CD8-positive, alpha-beta memory T cell (primary cell): ENCODE results near the gene INF2. TPM values are rescaled to one million over a fixed set of nuclear protein-coding genes. Genes with fewer than 3 reads are reported as not detected.

Experiments
- CTCF ChIA-PET: fragments of 350-600 bp; sonication (Branson Sonifier 250); formaldehyde crosslinking; loops from one replicate; lab custom pipeline; 2021; ENCODE audit warnings: antibody characterized with exemption; lab: Charles Lee
- POLR2A ChIA-PET: fragments of 350-600 bp; sonication (Branson Sonifier 250); formaldehyde crosslinking; loops from one replicate; lab custom pipeline; 2021; ENCODE audit warnings: antibody characterized with exemption; lab: Charles Lee
- DNase-seq, 5 donors: peaks; one replicate each; pipeline versions ENCODE4 v3.0.0 to v3.0.0-alpha.2; 2020 to 2022; ENCODE audit warnings: mixed read lengths in 1 of 5
- H3K27ac ChIP-seq: one replicate; pipeline ENCODE4 v1.7.0; 2013; ENCODE audit warnings: low read depth, mild to moderate bottlenecking, low read length, moderate library complexity
- H3K27me3 ChIP-seq: 2 replicates; pipeline ENCODE4 v1.7.0; 2013; ENCODE audit warnings: low read length, mild to moderate bottlenecking; ENCODE audit not compliant: insufficient read depth, poor library complexity, severe bottlenecking
- H3K36me3 ChIP-seq: 2 replicates; pipeline ENCODE4 v1.7.0; 2013; ENCODE audit warnings: mild to moderate bottlenecking, low read length, moderate library complexity; ENCODE audit not compliant: insufficient read depth
- H3K4me1 ChIP-seq: 2 replicates; pipeline ENCODE4 v1.7.0; 2013; ENCODE audit warnings: mild to moderate bottlenecking, low read length, moderate library complexity; ENCODE audit not compliant: insufficient read depth
- H3K4me3 ChIP-seq: 2 replicates; pipeline ENCODE4 v1.7.0; 2013; ENCODE audit warnings: mild to moderate bottlenecking, low read length
- H3K9me3 ChIP-seq: 2 replicates; pipeline ENCODE4 v1.7.0; 2013; ENCODE audit warnings: mild to moderate bottlenecking, low read length
- H3K27ac Mint-ChIP-seq, 8 donors: one replicate each; pipeline ENCODE4 v1.8.0; 2020 to 2021; ENCODE audit warnings: mixed read lengths in 8 of 8, mild to moderate bottlenecking in 6 of 8, inconsistent platforms in 3 of 8, moderate library complexity in 3 of 8
- H3K27me3 Mint-ChIP-seq, 2 donors: one replicate each; pipeline ENCODE4 v1.8.0; 2020 to 2021; ENCODE audit warnings: mixed read lengths in 2 of 2, mild to moderate bottlenecking in 1 of 2, moderate library complexity in 1 of 2
- H3K36me3 Mint-ChIP-seq, 3 donors: one replicate each; pipeline ENCODE4 v1.8.0; 2020 to 2021; ENCODE audit warnings: mixed read lengths in 3 of 3, inconsistent platforms in 1 of 3, mild to moderate bottlenecking in 1 of 3
- H3K4me1 Mint-ChIP-seq, 3 donors: one replicate each; pipeline ENCODE4 v1.8.0; 2020 to 2021; ENCODE audit warnings: mixed read lengths in 3 of 3, inconsistent platforms in 1 of 3, mild to moderate bottlenecking in 1 of 3
- H3K4me3 Mint-ChIP-seq, 7 donors: one replicate each; pipeline ENCODE4 v1.8.0; 2020 to 2021; ENCODE audit warnings: mixed read lengths in 7 of 7, mild to moderate bottlenecking in 6 of 7, moderate library complexity in 4 of 7, inconsistent platforms in 2 of 7
- H3K9me3 Mint-ChIP-seq, 5 donors: one replicate each; pipeline ENCODE4 v1.8.0; 2020 to 2022; ENCODE audit warnings: mixed read lengths in 5 of 5, mild to moderate bottlenecking in 3 of 5, moderate library complexity in 2 of 5, inconsistent platforms in 1 of 5
- polyA plus RNA-seq: library from polyadenylated mRNA; unstranded; fragments of 300-500 nt; fragmentation: Illumina TruSeq; gene quantifications from one replicate; pipeline ENCODE4 v1.2.3, GENCODE V29; 2021
- total RNA-seq, 2 experiments: library from RNA; stranded (reverse); gene quantifications; one replicate each; pipeline ENCODE4 v1.2.3, GENCODE V29; 2021

INF2 gene
- total and polyA plus RNA-seq, 3 experiments from 2014 or later = 4.6 to 56.3 (median 55.9) TPM

DNA sequence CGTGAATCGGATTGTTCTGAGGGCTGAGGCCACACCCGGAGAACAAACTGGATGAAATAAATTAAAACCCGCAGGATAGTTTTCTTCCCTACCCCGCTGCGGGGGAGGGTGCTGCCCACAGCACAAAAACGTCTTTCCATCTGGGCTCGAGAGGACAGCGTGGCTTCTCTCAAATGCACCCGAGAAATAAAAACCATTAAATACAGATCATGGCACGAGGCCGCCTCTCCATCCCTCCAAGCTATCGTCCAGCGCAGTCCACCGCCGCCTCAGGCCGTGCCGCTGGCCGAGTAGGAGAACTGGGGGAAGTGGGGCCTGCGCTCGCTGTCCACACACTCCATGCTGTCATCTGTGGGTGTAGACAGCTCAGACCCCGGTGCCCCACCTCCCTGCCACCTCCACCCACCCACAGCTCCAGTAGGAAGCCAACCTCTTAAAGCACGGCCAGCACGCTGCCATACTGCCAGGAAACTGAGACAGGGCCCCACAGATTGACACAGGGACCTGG lies 80.7 kb downstream of the INF2 start:
- Mint-ChIP-seq H3K4me1 (peaks cover 0 to 15% (median 3%) of the 10 kb centered on the region in 3 donors), H3K4me3 (no peak overlapping the region), H3K9me3 (peaks cover 0 to 2% (median 0%) of the 10 kb centered on the region in 5 donors), H3K27me3 (no peaks in the 10 kb centered on the region), H3K36me3 (peaks cover 6 to 42% (median 7%) of the 10 kb centered on the region in 3 donors), H3K27ac (peak overlapping the region in 1 of 8 donors; percentile 56)
- H3K4me1 ChIP-seq = no peaks in the 10 kb centered on the region
- H3K9me3 ChIP-seq = no peaks in the 10 kb centered on the region
- no peaks in the 10 kb centered on the region for H3K36me3 ChIP-seq
- CTCF ChIA-PET = interaction anchor here (1.2 to 8.7 kb wide), 2 partner anchors 24 to 57 kb away, joined by 3 to 118 read pairs; no protein-coding TSS in a partner anchor
- H3K27me3 ChIP-seq = no peaks in the 10 kb centered on the region
- H3K4me3 ChIP-seq = no peak overlapping the region
- no peak overlapping the region for H3K27ac ChIP-seq
- POLR2A ChIA-PET = interaction anchor here (0.6 kb wide), 1 partner anchor 307 kb away, joined by 3 read pairs; no protein-coding TSS in a partner anchor
- no peak for DNase-seq

DNA sequence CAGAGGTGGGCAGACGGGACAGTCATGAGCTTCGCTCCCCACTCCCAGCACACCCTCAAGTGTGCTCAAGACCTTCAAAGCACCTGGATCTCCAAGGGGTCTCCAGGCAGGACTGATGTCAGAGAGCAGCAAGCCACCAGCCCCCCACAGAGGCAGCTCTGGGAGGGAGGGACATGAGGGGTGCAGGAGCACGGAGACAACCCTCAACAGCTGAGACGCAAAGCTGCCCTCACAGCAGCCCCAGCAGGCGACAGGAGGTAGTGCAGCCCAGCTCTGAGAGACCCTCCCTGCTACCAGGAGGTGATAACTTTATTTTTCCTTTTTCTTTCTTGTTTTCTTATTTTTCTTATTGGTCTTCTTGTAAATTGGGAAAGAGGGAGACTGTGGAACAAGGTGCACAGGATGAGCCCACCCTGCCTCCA lies 81.4 kb downstream of the INF2 start:
- Mint-ChIP-seq H3K4me1 (peaks cover 0 to 15% (median 3%) of the 10 kb centered on the region in 3 donors), H3K27ac (peak overlapping the region in 1 of 8 donors; percentile 46), H3K4me3 (no peak overlapping the region), H3K36me3 (peaks cover 6 to 42% (median 7%) of the 10 kb centered on the region in 3 donors), H3K27me3 (no peaks in the 10 kb centered on the region), H3K9me3 (peaks cover 0 to 2% (median 0%) of the 10 kb centered on the region in 5 donors)
- H3K9me3 ChIP-seq = no peaks in the 10 kb centered on the region
- H3K27ac ChIP-seq = no peak overlapping the region
- no peaks in the 10 kb centered on the region for H3K27me3 ChIP-seq
- DNase-seq = no peak
- ChIA-PET CTCF (interaction anchor here (1.2 to 8.7 kb wide), 3 partner anchors 23 to 56 kb away, joined by 3 to 118 read pairs (median 4); no protein-coding TSS in a partner anchor), POLR2A (interaction anchor here (0.6 kb wide), 1 partner anchor 306 kb away, joined by 3 read pairs; no protein-coding TSS in a partner anchor)
- no peaks in the 10 kb centered on the region for H3K36me3 ChIP-seq
- no peak overlapping the region for H3K4me3 ChIP-seq
- no peaks in the 10 kb centered on the region for H3K4me1 ChIP-seq

DNA sequence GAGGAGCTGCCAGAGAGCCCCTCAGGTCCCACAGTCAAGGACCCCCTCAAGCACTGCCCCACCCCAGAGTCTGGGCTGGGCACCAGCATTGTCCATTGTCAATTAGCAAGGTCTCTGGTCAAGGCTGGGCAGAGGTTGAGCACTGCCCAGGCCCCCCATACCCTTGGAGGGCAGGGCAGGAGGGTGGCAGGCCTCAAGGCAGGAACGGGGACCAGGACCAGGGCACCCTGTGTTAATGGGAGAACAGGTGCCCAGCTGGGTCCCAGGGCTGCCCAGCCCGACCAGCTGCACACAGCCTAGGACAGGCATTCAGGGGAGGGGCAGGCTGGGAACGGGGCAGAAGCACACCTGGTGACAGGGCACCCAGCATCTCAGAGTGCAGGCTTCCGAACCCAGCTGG lies 82.0 kb downstream of the INF2 start:
- Histone ChIP-seq H3K4me3 (no peak overlapping the region), H3K9me3 (no peaks in the 10 kb centered on the region), H3K36me3 (no peaks in the 10 kb centered on the region), H3K4me1 (no peaks in the 10 kb centered on the region), H3K27ac (no peak overlapping the region), H3K27me3 (no peaks in the 10 kb centered on the region)
- Mint-ChIP-seq H3K36me3 (peaks cover 6 to 44% (median 7%) of the 10 kb centered on the region in 3 donors), H3K27me3 (no peaks in the 10 kb centered on the region), H3K27ac (no peak overlapping the region), H3K9me3 (peaks cover 0 to 2% (median 0%) of the 10 kb centered on the region in 5 donors), H3K4me1 (peaks cover 0 to 15% (median 3%) of the 10 kb centered on the region in 3 donors), H3K4me3 (no peak overlapping the region)
- ChIA-PET CTCF (interaction anchor here (1.3 to 8.7 kb wide), 2 partner anchors 46 to 56 kb away, joined by 4 to 118 read pairs; no protein-coding TSS in a partner anchor), POLR2A (interaction anchor here (0.6 kb wide), 1 partner anchor 54 kb away, joined by 3 read pairs; no protein-coding TSS in a partner anchor)
- DNase-seq = no peak

Other genes with a start within 250 kb of the INF2 start
- gene C14orf180, start 109.9 kb upstream of the INF2 start, total RNA-seq = not detected
- gene C14orf180, start 109.9 kb upstream of the INF2 start, polyA plus RNA-seq = not detected
- under 1 TPM in 1 of 2 experiments, not detected in 1; 0.31 TPM for gene TMEM179, start 84.8 kb upstream of the INF2 start, total RNA-seq
- gene TMEM179, start 84.8 kb upstream of the INF2 start, polyA plus RNA-seq = not detected
- 1 to 10 TPM; 1.4 to 1.5 TPM for gene ADSS1, start 34.6 kb downstream of the INF2 start, total RNA-seq
- 1.6 TPM for gene ADSS1, start 34.6 kb downstream of the INF2 start, polyA plus RNA-seq
- gene SIVA1, start 63.5 kb downstream of the INF2 start, total RNA-seq = 100 to 1,000 TPM; 150 to 175 TPM
- 227 TPM for gene SIVA1, start 63.5 kb downstream of the INF2 start, polyA plus RNA-seq
- gene AKT1, start 106.1 kb downstream of the INF2 start, total RNA-seq = 100 to 1,000 TPM; 147 to 150 TPM
- gene AKT1, start 106.1 kb downstream of the INF2 start, polyA plus RNA-seq = 34.1 TPM
- gene ZBTB42, start 111.5 kb downstream of the INF2 start, total RNA-seq = 1 to 10 TPM; 3.3 to 3.5 TPM
- 2.7 TPM for gene ZBTB42, start 111.5 kb downstream of the INF2 start, polyA plus RNA-seq
- gene CEP170B, start 175.7 kb downstream of the INF2 start, total RNA-seq = 1 to 10 TPM; 6.4 to 6.7 TPM
- not detected for gene CEP170B, start 175.7 kb downstream of the INF2 start, polyA plus RNA-seq
- gene PLD4, start 235.3 kb downstream of the INF2 start, total RNA-seq = under 1 TPM in 1 of 2 experiments, not detected in 1; 0.04 TPM
- not detected for gene PLD4, start 235.3 kb downstream of the INF2 start, polyA plus RNA-seq